Effector CD4-positive, alpha-beta T cell (primary cell): ENCODE data around the gene FIG4.
"Not testable (repeated sequence)": the region's sequence is repeated elsewhere in the genome, so short reads cannot be mapped to it uniquely, and the experiment has no call there.

Experiments
- DNase-seq: peaks from one replicate; pipeline ENCODE4 v3.0.0-alpha.2; 2020

FIG4 gene

GRCh38 chr6:109800771-109801170, 109.7 kb downstream of the FIG4 start:
- no peak for DNase-seq

GRCh38 chr6:109801794-109802193, 110.7 kb downstream of the FIG4 start:
- DNase-seq: no peak

GRCh38 chr6:109804020-109804419, 112.9 kb downstream of the FIG4 start:
- no peak for DNase-seq

- DNase-seq: no peak
These were observed 116.8 kb downstream of the FIG4 start for GRCh38 chr6:109807881-109808280.

- DNase-seq: no peak
These were observed 117.7 kb downstream of the FIG4 start for GRCh38 chr6:109808837-109809236.

- DNase-seq: no peak
These were observed 124.0 kb downstream of the FIG4 start for GRCh38 chr6:109815054-109815453.

GRCh38 chr6:109816452-109817374, 125.6 kb downstream of the FIG4 start:
- no peak for DNase-seq

- DNase-seq: no peak
These were observed 129.7 kb downstream of the FIG4 start for GRCh38 chr6:109820706-109821350.

- no peak for DNase-seq
These were observed 130.3 kb downstream of the FIG4 start for GRCh38 chr6:109821428-109821827.

- no peak for DNase-seq
These were observed 133.0 kb downstream of the FIG4 start for GRCh38 chr6:109824105-109824504.

- DNase-seq: no peak
These were observed 135.5 kb downstream of the FIG4 start for GRCh38 chr6:109826551-109826950.

GRCh38 chr6:109831352-109831751, 140.3 kb downstream of the FIG4 start:
- not testable (repeated sequence) for DNase-seq

- no peak for DNase-seq
These were observed 143.0 kb downstream of the FIG4 start for GRCh38 chr6:109834131-109834530.

- no peak for DNase-seq
These were observed 143.7 kb downstream of the FIG4 start for GRCh38 chr6:109834595-109835437.

GRCh38 chr6:109840034-109840433, 148.9 kb downstream of the FIG4 start:
- no peak for DNase-seq

- no peak for DNase-seq
These were observed 149.7 kb downstream of the FIG4 start for GRCh38 chr6:109840796-109841195.

GRCh38 chr6:109841869-109842268, 150.8 kb downstream of the FIG4 start:
- no peak for DNase-seq

GRCh38 chr6:109852713-109853112, 161.6 kb downstream of the FIG4 start:
- DNase-seq: no peak

- no peak for DNase-seq
These were observed 162.3 kb downstream of the FIG4 start for GRCh38 chr6:109853426-109853825.

GRCh38 chr6:109853951-109854350, 162.9 kb downstream of the FIG4 start:
- DNase-seq: no peak

- no peak for DNase-seq
These were observed 163.6 kb downstream of the FIG4 start for GRCh38 chr6:109854541-109855308.

- DNase-seq: not testable (repeated sequence)
These were observed 164.5 kb downstream of the FIG4 start for GRCh38 chr6:109855476-109856040.
